ENCODE results near the gene CA9. TPM values are rescaled to one million over a fixed set of nuclear protein-coding genes. Genes with fewer than 3 reads are reported as not detected.

Gene CA9
- total and polyA plus RNA-seq, 9 of the 15 experiments (the other 6 are each of a cell fraction or from before 2014, with no cell fraction given): 0.15 to 10.6 (median 0.60) TPM; not detected in 4

DNA sequence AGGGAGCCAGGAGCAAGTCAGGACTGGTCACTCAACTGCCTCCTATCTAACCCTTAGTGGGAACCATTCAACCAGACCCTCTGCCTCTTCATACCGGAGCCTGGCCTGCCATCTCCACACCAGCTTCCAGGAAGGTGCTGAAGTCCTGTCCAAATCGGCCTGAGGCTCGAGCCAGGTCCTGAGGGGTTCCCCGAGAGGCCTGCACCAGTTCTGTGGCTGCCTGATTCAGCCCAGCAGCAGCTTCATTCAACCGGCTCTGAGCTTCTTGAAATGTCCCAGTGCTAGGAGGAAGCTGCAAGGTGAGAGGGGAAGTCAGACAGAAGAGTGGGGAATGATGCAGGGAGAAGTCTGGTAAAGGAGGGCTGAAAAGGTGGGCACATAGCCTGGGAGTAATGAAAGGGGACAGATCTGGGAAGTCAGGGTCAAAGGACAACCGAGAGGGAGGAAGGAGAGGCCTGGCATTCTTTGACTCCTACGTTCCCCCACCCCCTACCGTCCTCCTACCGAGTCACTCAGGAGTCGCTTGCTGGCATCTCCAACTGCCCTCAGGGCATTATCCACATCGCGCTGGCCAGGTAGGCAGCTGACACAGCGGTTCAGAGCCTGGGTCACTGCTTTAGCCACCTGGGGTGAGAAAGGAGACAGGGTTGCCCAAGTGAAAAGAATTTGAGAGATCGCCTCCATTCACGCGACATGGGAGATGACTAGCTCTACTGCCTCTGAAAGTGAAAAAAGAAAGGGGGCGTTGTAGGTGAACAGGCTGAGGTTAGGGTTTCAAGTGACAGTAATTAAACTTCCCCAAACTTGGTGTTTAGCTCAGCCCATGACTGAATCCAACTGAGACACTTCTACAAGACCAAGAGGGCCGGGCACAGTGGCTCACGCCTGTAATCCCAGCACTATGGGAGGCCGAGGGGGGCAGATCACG lies 38.0 kb downstream of the CA9 start (continued):
- TF ChIP-seq, protein P1, sequence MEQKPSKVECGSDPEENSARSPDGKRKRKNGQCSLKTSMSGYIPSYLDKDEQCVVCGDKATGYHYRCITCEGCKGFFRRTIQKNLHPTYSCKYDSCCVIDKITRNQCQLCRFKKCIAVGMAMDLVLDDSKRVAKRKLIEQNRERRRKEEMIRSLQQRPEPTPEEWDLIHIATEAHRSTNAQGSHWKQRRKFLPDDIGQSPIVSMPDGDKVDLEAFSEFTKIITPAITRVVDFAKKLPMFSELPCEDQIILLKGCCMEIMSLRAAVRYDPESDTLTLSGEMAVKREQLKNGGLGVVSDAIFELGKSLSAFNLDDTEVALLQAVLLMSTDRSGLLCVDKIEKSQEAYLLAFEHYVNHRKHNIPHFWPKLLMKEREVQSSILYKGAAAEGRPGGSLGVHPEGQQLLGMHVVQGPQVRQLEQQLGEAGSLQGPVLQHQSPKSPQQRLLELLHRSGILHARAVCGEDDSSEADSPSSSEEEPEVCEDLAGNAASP (IDR thresholded peaks at IDR 0.05): no peak
- TF ChIP-seq, protein P2, sequence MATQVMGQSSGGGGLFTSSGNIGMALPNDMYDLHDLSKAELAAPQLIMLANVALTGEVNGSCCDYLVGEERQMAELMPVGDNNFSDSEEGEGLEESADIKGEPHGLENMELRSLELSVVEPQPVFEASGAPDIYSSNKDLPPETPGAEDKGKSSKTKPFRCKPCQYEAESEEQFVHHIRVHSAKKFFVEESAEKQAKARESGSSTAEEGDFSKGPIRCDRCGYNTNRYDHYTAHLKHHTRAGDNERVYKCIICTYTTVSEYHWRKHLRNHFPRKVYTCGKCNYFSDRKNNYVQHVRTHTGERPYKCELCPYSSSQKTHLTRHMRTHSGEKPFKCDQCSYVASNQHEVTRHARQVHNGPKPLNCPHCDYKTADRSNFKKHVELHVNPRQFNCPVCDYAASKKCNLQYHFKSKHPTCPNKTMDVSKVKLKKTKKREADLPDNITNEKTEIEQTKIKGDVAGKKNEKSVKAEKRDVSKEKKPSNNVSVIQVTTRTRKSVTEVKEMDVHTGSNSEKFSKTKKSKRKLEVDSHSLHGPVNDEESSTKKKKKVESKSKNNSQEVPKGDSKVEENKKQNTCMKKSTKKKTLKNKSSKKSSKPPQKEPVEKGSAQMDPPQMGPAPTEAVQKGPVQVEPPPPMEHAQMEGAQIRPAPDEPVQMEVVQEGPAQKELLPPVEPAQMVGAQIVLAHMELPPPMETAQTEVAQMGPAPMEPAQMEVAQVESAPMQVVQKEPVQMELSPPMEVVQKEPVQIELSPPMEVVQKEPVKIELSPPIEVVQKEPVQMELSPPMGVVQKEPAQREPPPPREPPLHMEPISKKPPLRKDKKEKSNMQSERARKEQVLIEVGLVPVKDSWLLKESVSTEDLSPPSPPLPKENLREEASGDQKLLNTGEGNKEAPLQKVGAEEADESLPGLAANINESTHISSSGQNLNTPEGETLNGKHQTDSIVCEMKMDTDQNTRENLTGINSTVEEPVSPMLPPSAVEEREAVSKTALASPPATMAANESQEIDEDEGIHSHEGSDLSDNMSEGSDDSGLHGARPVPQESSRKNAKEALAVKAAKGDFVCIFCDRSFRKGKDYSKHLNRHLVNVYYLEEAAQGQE (IDR thresholded peaks at IDR 0.05; ENCODE audit: borderline replicate concordance): no peak
- TF ChIP-seq, protein P2 (CRISPR knock-in tag; IDR thresholded peaks at IDR 0.05; ENCODE audit: low read depth): no peak
- TF ChIP-seq, protein P3, sequence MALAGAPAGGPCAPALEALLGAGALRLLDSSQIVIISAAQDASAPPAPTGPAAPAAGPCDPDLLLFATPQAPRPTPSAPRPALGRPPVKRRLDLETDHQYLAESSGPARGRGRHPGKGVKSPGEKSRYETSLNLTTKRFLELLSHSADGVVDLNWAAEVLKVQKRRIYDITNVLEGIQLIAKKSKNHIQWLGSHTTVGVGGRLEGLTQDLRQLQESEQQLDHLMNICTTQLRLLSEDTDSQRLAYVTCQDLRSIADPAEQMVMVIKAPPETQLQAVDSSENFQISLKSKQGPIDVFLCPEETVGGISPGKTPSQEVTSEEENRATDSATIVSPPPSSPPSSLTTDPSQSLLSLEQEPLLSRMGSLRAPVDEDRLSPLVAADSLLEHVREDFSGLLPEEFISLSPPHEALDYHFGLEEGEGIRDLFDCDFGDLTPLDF (CRISPR knock-in tag; IDR thresholded peaks at IDR 0.05): no peak
- TF ChIP-seq BRD9 (IDR thresholded peaks at IDR 0.05; ENCODE audit: low read depth, partially characterized antibody) (no peak), NR2C1 (IDR thresholded peaks at IDR 0.05) (no peak), NR2C1 (tag; IDR thresholded peaks at IDR 0.05) (no peak), EHMT2 (IDR thresholded peaks at IDR 0.05) (no peak), KDM2B (CRISPR knock-in tag; IDR thresholded peaks at IDR 0.05) (no peak), CBFB (CRISPR knock-in tag; IDR thresholded peaks at IDR 0.05) (no peak), ZC3H8 (IDR thresholded peaks at IDR 0.05) (no peak), ZNF79 (CRISPR knock-in tag; IDR thresholded peaks at IDR 0.05; ENCODE audit: low read depth) (no peak), STAT5A (IDR thresholded peaks at IDR 0.05; ENCODE audit: borderline replicate concordance, low read length) (no peak)
- TF ChIP-seq, protein P4, sequence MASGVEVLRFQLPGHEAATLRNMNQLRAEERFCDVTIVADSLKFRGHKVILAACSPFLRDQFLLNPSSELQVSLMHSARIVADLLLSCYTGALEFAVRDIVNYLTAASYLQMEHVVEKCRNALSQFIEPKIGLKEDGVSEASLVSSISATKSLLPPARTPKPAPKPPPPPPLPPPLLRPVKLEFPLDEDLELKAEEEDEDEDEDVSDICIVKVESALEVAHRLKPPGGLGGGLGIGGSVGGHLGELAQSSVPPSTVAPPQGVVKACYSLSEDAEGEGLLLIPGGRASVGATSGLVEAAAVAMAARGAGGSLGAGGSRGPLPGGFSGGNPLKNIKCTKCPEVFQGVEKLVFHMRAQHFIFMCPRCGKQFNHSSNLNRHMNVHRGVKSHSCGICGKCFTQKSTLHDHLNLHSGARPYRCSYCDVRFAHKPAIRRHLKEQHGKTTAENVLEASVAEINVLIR (CRISPR knock-in tag; IDR thresholded peaks at IDR 0.05): no peak
- TF ChIP-seq, protein P5, sequence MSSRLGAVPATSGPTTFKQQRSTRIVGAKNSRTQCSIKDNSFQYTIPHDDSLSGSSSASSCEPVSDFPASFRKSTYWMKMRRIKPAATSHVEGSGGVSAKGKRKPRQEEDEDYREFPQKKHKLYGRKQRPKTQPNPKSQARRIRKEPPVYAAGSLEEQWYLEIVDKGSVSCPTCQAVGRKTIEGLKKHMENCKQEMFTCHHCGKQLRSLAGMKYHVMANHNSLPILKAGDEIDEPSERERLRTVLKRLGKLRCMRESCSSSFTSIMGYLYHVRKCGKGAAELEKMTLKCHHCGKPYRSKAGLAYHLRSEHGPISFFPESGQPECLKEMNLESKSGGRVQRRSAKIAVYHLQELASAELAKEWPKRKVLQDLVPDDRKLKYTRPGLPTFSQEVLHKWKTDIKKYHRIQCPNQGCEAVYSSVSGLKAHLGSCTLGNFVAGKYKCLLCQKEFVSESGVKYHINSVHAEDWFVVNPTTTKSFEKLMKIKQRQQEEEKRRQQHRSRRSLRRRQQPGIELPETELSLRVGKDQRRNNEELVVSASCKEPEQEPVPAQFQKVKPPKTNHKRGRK (tag; IDR thresholded peaks at IDR 0.05): no peak

All from K562 (cell line).